Hepatocyte (in vitro differentiated cells): ENCODE results near the gene CDH26. TPM values are rescaled to one million over a fixed set of nuclear protein-coding genes. Genes with fewer than 3 reads are reported as not detected.

Experiments used
- DNase-seq: peaks from one replicate; pipeline ENCODE4 v3.0.0-alpha.2; 2016; ENCODE audit warnings: low spot score
- H2AFZ ChIP-seq: fragments of 200-600 bp; sonication (generic); 2 replicates; pipeline ENCODE4 v1.6.0; 2016; ENCODE audit warnings: antibody characterized with exemption, mild to moderate bottlenecking
- H3K27ac ChIP-seq: fragments of 200-600 bp; sonication (generic); 2 replicates; pipeline ENCODE4 v1.5.1; 2016; ENCODE audit warnings: mild to moderate bottlenecking
- H3K27me3 ChIP-seq: fragments of 200-600 bp; sonication (generic); 2 replicates; pipeline ENCODE4 v1.6.1; 2016
- H3K36me3 ChIP-seq: fragments of 200-600 bp; sonication (generic); replicated peaks from 2 replicates; pipeline ENCODE4 v1.5.1; 2016; ENCODE audit warnings: low read depth; ENCODE audit not compliant: insufficient read depth
- H3K4me1 ChIP-seq: fragments of 200-600 bp; sonication (generic); 2 replicates; pipeline ENCODE4 v1.5.1; 2016; ENCODE audit warnings: mild to moderate bottlenecking, moderate library complexity; ENCODE audit not compliant: insufficient read depth
- H3K4me2 ChIP-seq: fragments of 200-600 bp; sonication (generic); 2 replicates; pipeline ENCODE4 v1.6.0; 2016
- H3K4me3 ChIP-seq: fragments of 200-600 bp; sonication (generic); 2 replicates; pipeline ENCODE4 v1.5.1; 2016; ENCODE audit warnings: mild to moderate bottlenecking
- H3K79me2 ChIP-seq: fragments of 200-600 bp; sonication (generic); 2 replicates; pipeline ENCODE4 v1.6.0; 2017; ENCODE audit warnings: mild to moderate bottlenecking
- H3K9me2 ChIP-seq: fragments of 200-600 bp; sonication (generic); replicated peaks from 2 replicates; pipeline ENCODE4 v1.6.0; 2017; ENCODE audit warnings: mild to moderate bottlenecking; ENCODE audit not compliant: insufficient read depth
- H3K9me3 ChIP-seq: fragments of 200-600 bp; sonication (generic); 2 replicates; pipeline ENCODE4 v1.5.1; 2016; ENCODE audit warnings: low read depth, mild to moderate bottlenecking
- H4K20me1 ChIP-seq: fragments of 200-600 bp; sonication (generic); 2 replicates; pipeline ENCODE4 v1.6.0; 2016; ENCODE audit warnings: mild to moderate bottlenecking; ENCODE audit not compliant: insufficient read depth, poor library complexity, severe bottlenecking
- EZH2 ChIP-seq: fragments of 200-600 bp; sonication (generic); IDR thresholded peaks from 2 replicates; pipeline ENCODE4 v1.6.1; 2016; ENCODE audit warnings: antibody characterized with exemption, mild to moderate bottlenecking, borderline replicate concordance
- EZH2phosphoT487 ChIP-seq: fragments of 200-600 bp; sonication (generic); IDR thresholded peaks from one replicate; pipeline ENCODE4 v1.6.1; 2018; ENCODE audit warnings: antibody characterized with exemption, mild to moderate bottlenecking, low read depth, moderate library complexity; ENCODE audit not compliant: unreplicated experiment, severe bottlenecking
- WGBS: methylation state at CpG from one replicate; pipeline ENCODE4 v1.1.6; 2016; ENCODE audit warnings: low lambda C conversion rate; ENCODE audit errors: missing lambda C conversion rate; 5-methylcytosine and 5-hydroxymethylcytosine counted together
- polyA plus RNA-seq: library from polyadenylated mRNA; unstranded; fragments of >200 nt; fragmentation: Nextera tagmentation; extraction: Ambion mirVana; gene quantifications from 2 replicates; pipeline ENCODE4 v1.2.1, GENCODE V29; 2016
- total RNA-seq: library from RNA; depleted of rRNA; stranded (reverse); fragments of >200 nt; gene quantifications from 2 replicates; pipeline ENCODE4 v1.2.3, GENCODE V29; 2014
- TF ChIP-seq, protein P1 (sequence below): fragments of 200-600 bp; sonication (generic); IDR thresholded peaks from 2 replicates; pipeline ENCODE4 v1.5.1; 2016; ENCODE audit warnings: antibody characterized with exemption, mild to moderate bottlenecking; ENCODE audit not compliant: poor library complexity

The CDH26 gene
- total and polyA plus RNA-seq, 2 experiments from 2014 or later: 2.2 to 2.3 TPM

DNA sequence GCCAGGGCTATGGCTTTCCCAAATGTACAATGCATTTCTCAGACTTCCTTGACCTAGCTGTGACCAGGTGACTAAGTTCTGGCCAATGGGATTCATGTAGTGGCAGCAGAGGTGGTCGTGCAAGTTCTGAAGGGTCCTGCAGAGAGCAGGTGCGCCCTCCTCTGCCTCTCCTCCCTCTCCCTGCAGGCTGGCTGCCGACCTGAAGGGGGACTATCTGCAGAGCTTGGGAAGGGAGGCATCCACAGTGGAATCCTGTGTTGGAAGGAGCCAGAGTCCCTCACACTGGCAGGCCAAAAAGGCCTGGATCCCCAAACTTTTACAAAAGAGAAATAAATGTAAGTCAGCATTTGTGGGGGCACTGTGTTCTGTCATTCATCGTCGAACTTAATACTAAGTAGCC is 66.6 kb downstream of the CDH26 start:
- Histone ChIP-seq H3K27ac (no peak overlapping the region), H3K4me2 (no peak overlapping the region), H3K27me3 (no peaks in the 10 kb centered on the region), H2AFZ (no peak overlapping the region), H3K4me3 (no peak overlapping the region), H3K36me3 (no peaks in the 10 kb centered on the region), H3K9me3 (no peaks in the 10 kb centered on the region), H3K9me2 (no peaks in the 10 kb centered on the region), H4K20me1 (no peaks in the 10 kb centered on the region), H3K79me2 (no peaks in the 10 kb centered on the region), H3K4me1 (peaks cover 9% of the 10 kb centered on the region)
- no peak for TF ChIP-seq EZH2phosphoT487
- no peak for TF ChIP-seq EZH2
- no peak for DNase-seq
- WGBS: 73% methylated on average over 5 of the region's 5 CpGs

DNA sequence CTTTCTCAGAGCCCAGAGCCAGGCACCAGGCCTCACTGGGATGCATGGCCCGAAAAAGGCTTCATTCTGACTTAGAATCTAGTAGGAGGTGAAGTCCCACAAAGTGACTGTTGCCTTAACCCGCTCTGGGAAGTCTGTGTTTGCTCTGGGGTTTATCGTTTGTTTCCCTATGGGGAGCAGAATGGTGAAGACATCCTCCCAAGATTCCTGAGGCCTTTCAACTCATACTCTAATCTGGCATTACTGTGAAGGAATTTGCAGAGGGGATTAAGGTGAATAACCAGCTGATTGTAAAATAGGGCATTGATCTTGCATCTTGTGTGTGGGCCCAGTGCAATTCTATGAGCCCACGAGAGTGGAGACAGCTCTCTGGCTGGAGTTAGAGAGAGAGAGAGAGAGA is 67.8 kb downstream of the CDH26 start:
- Histone ChIP-seq H3K4me2 (no peak overlapping the region), H3K27me3 (no peaks in the 10 kb centered on the region), H3K4me1 (peaks cover 9% of the 10 kb centered on the region), H3K79me2 (no peaks in the 10 kb centered on the region), H2AFZ (no peak overlapping the region), H4K20me1 (no peaks in the 10 kb centered on the region), H3K9me2 (no peaks in the 10 kb centered on the region), H3K4me3 (no peak overlapping the region), H3K36me3 (no peaks in the 10 kb centered on the region), H3K27ac (no peak overlapping the region), H3K9me3 (no peaks in the 10 kb centered on the region)
- DNase-seq: no peak
- WGBS: 46% methylated on average over 4 of the region's 4 CpGs
- no peak for TF ChIP-seq EZH2
- TF ChIP-seq, protein P1, sequence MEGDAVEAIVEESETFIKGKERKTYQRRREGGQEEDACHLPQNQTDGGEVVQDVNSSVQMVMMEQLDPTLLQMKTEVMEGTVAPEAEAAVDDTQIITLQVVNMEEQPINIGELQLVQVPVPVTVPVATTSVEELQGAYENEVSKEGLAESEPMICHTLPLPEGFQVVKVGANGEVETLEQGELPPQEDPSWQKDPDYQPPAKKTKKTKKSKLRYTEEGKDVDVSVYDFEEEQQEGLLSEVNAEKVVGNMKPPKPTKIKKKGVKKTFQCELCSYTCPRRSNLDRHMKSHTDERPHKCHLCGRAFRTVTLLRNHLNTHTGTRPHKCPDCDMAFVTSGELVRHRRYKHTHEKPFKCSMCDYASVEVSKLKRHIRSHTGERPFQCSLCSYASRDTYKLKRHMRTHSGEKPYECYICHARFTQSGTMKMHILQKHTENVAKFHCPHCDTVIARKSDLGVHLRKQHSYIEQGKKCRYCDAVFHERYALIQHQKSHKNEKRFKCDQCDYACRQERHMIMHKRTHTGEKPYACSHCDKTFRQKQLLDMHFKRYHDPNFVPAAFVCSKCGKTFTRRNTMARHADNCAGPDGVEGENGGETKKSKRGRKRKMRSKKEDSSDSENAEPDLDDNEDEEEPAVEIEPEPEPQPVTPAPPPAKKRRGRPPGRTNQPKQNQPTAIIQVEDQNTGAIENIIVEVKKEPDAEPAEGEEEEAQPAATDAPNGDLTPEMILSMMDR: no peak
- no peak for TF ChIP-seq EZH2phosphoT487

DNA sequence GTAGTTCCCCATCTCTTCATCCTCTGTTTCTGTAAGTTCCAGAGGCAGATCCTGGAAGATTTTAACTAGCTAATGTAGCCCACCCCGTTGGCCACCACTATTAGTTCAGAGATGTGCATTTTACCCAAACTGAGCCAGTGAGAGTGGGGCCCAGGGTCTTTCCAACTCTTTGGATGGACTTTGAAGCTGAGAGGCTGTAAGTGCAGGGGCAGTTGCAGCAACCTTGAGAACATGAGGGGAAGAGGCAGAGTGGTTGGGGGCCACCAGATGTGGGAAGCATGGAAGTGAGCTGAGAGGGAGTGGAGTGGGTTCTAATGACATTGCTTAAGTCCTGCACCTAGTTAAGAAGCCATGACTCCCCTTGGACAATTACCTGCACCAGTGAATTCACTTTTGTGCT is 72.2 kb downstream of the CDH26 start:
- Histone ChIP-seq H3K9me2 (no peaks in the 10 kb centered on the region), H3K27me3 (no peaks in the 10 kb centered on the region), H3K36me3 (no peaks in the 10 kb centered on the region), H3K4me1 (peaks cover 20% of the 10 kb centered on the region), H3K79me2 (no peaks in the 10 kb centered on the region), H3K27ac (no peak overlapping the region), H3K4me2 (no peak overlapping the region), H2AFZ (no peak overlapping the region), H3K4me3 (no peak overlapping the region), H4K20me1 (no peaks in the 10 kb centered on the region), H3K9me3 (no peaks in the 10 kb centered on the region)
- no peak for TF ChIP-seq EZH2
- no peak for TF ChIP-seq EZH2phosphoT487
- TF ChIP-seq, protein P1: no peak
- 86% methylated on average over 1 of the region's 1 CpG for WGBS
- DNase-seq: no peak

DNA sequence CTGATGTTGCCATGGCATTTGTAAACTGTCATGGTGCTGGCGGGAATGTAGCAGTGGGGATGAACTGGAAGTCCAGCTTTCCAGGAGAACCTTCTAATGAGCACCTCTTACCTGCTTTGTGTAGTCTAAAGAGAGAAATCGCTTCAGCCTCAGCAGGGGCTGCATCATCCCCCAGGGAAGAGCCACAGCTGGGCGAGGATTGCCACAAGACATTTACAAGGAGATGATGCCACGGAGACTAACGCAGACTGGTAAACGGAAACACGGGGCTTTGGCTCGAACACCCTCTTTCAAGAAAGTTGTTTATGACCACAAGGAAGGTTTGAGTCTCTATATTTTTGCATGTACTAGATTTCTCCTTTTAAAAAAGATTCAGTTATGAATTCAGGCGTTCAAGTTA is 72.9 kb downstream of the CDH26 start:
- peaks cover 20% of the 10 kb centered on the region for H3K4me1 ChIP-seq
- no peaks in the 10 kb centered on the region for H3K79me2 ChIP-seq
- H3K27me3 ChIP-seq: no peaks in the 10 kb centered on the region
- no peak overlapping the region for H3K4me3 ChIP-seq
- no peaks in the 10 kb centered on the region for H3K9me3 ChIP-seq
- H3K27ac ChIP-seq: no peak overlapping the region
- H3K36me3 ChIP-seq: no peaks in the 10 kb centered on the region
- no peak overlapping the region for H3K4me2 ChIP-seq
- TF ChIP-seq EZH2phosphoT487 (no peak), EZH2 (no peak)
- TF ChIP-seq, protein P1: no peak
- no peaks in the 10 kb centered on the region for H3K9me2 ChIP-seq
- H2AFZ ChIP-seq: no peak overlapping the region
- no peaks in the 10 kb centered on the region for H4K20me1 ChIP-seq
- WGBS: 77% methylated on average over 9 of the region's 9 CpGs
- no peak for DNase-seq
